HEK293T (cell line): ENCODE results near the gene RAB40B.

Source experiments
- ARNT ChIP-seq: fragments of 450-650 bp; IDR thresholded peaks from 2 replicates; pipeline ENCODE4 v1.6.1; 2017; ENCODE audit warnings: mild to moderate bottlenecking
- BHLHE40 ChIP-seq: fragments of 450-650 bp; IDR thresholded peaks from 2 replicates; pipeline ENCODE4 v1.6.1; 2016; ENCODE audit warnings: mild to moderate bottlenecking, moderate library complexity, borderline replicate concordance
- CTBP1 ChIP-seq: fragments of 450-650 bp; IDR thresholded peaks from 2 replicates; pipeline ENCODE4 v1.6.1; 2016; ENCODE audit warnings: borderline replicate concordance
- FOXA1 ChIP-seq: fragments of 450-650 bp; IDR thresholded peaks from 2 replicates; pipeline ENCODE4 v1.6.1; 2016; ENCODE audit warnings: mild to moderate bottlenecking
- FOXK2 ChIP-seq: fragments of 450-650 bp; IDR thresholded peaks from 2 replicates; pipeline ENCODE4 v1.6.1; 2016; ENCODE audit warnings: mild to moderate bottlenecking
- FOXM1 ChIP-seq: fragments of 450-650 bp; IDR thresholded peaks from 2 replicates; pipeline ENCODE4 v1.6.1; 2017; ENCODE audit warnings: mild to moderate bottlenecking, borderline replicate concordance
- HDGF ChIP-seq: fragments of 450-650 bp; IDR thresholded peaks from 2 replicates; pipeline ENCODE4 v1.6.1; 2017; ENCODE audit warnings: antibody characterized with exemption, borderline replicate concordance
- L3MBTL2 ChIP-seq: fragments of 450-650 bp; conservative IDR thresholded peaks from 2 replicates; pipeline ENCODE4 v1.6.1; 2016; ENCODE audit warnings: mild to moderate bottlenecking
- LEF1 ChIP-seq: fragments of 450-650 bp; IDR thresholded peaks from 2 replicates; pipeline ENCODE4 v1.6.1; 2017; ENCODE audit warnings: mild to moderate bottlenecking, borderline replicate concordance
- SP1 ChIP-seq: fragments of 450-650 bp; IDR thresholded peaks from 2 replicates; pipeline ENCODE4 v1.6.1; 2017
- SUZ12 ChIP-seq: fragments of 450-650 bp; IDR thresholded peaks from 2 replicates; pipeline ENCODE4 v1.6.1; 2016; ENCODE audit warnings: mild to moderate bottlenecking
- TARDBP ChIP-seq: fragments of 450-650 bp; IDR thresholded peaks from 2 replicates; pipeline ENCODE4 v1.6.1; 2016
- ZNF384 ChIP-seq: fragments of 450-650 bp; IDR thresholded peaks from 2 replicates; pipeline ENCODE4 v1.6.1; 2016

DNA sequence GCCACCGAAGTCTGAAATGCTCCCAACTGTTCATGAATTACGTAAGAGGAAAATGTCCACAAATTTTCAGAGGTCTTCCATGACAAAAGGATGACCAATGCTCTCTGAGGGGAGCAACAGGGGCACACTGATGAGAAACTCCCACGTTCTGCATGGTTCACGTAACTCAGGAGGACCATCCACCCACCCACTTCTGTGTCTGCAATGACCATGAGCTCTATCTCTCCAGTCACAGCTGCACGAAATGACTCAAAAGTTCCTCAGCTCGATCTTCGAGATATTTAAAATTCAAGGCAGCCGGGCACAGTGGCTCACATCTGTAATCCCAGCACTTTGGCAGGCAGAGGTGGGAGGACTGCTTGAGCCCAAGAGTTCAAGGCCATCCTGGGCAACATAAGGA lies 66.0 kb downstream of the RAB40B start:
- no peak for TF ChIP-seq HDGF
- no peak for TF ChIP-seq FOXM1
- TF ChIP-seq ZNF384 = no peak
- no peak for TF ChIP-seq SUZ12
- no peak for TF ChIP-seq BHLHE40
- TF ChIP-seq FOXA1 = no peak
- no peak for TF ChIP-seq SP1
- no peak for TF ChIP-seq LEF1
- no peak for TF ChIP-seq TARDBP
- no peak for TF ChIP-seq CTBP1
- TF ChIP-seq ARNT = no peak
- TF ChIP-seq FOXK2 = no peak
- no peak for TF ChIP-seq L3MBTL2
